HepG2 (cell line): ENCODE data around the gene FAM43B. TPM values are rescaled to one million over a fixed set of nuclear protein-coding genes. Genes with fewer than 3 reads are reported as not detected.

ENCODE experiments used
- CENPT ChIP-seq: sonication (generic); formaldehyde crosslinking; IDR thresholded peaks from 2 replicates; pipeline ENCODE4 v1.8.0; 2022; ENCODE audit warnings: low read depth, mild to moderate bottlenecking, moderate library complexity, missing genetic modification reagents
- CTCF ChIP-seq: sonication (generic); formaldehyde crosslinking; IDR thresholded peaks from 2 replicates; pipeline ENCODE4 v1.5.0; 2020; ENCODE audit warnings: mild to moderate bottlenecking, missing genetic modification reagents, moderate library complexity
- KDM5A ChIP-seq: fragments of 200-600 bp; sonication (generic); IDR thresholded peaks from 2 replicates; pipeline ENCODE4 v1.7.0; 2018; ENCODE audit warnings: antibody characterized with exemption, mild to moderate bottlenecking, low read length, borderline replicate concordance
- MTF2 ChIP-seq: sonication (generic); formaldehyde crosslinking; IDR thresholded peaks from 2 replicates; pipeline ENCODE4 v1.5.0; 2020; ENCODE audit warnings: missing genetic modification reagents, borderline replicate concordance
- MXD3 ChIP-seq: IDR thresholded peaks from 2 replicates; pipeline ENCODE4 v1.6.1; 2016; ENCODE audit warnings: mild to moderate bottlenecking, missing biosample characterization, missing genetic modification reagents
- MYNN ChIP-seq: sonication (generic); formaldehyde crosslinking; IDR thresholded peaks from 2 replicates; pipeline ENCODE4 v1.4.0; 2020; ENCODE audit warnings: mild to moderate bottlenecking, low read depth, missing genetic modification reagents
- NCOR1 ChIP-seq: fragments of 200-600 bp; sonication (generic); IDR thresholded peaks from 2 replicates; pipeline ENCODE4 v1.7.0; 2017; ENCODE audit warnings: antibody characterized with exemption, low read length, borderline replicate concordance
- NR2C2 ChIP-seq: sonication (generic); formaldehyde crosslinking; IDR thresholded peaks from 2 replicates; pipeline ENCODE4 v1.4.0; 2020; ENCODE audit warnings: missing genetic modification reagents, mild to moderate bottlenecking, moderate library complexity, borderline replicate concordance
- SMC3 ChIP-seq: IDR thresholded peaks from 2 replicates; pipeline ENCODE4 v1.6.1; 2011; ENCODE audit warnings: low read length, improper control_type of control experiment
- TBX3 ChIP-seq: fragments of 450-650 bp; IDR thresholded peaks from 2 replicates; pipeline ENCODE4 v1.6.1; 2017; ENCODE audit warnings: antibody characterized with exemption, mild to moderate bottlenecking, inconsistent platforms, borderline replicate concordance
- ZBTB21 ChIP-seq: sonication (generic); formaldehyde crosslinking; IDR thresholded peaks from 2 replicates; pipeline ENCODE4 v1.4.0; 2020; ENCODE audit warnings: missing genetic modification reagents
- ZNF180 ChIP-seq: sonication (generic); formaldehyde crosslinking; IDR thresholded peaks from 2 replicates; pipeline ENCODE4 v1.4.0; 2020; ENCODE audit warnings: low read depth, missing genetic modification reagents, borderline replicate concordance
- ZNF282 ChIP-seq: fragments of 450-650 bp; IDR thresholded peaks from 2 replicates; pipeline ENCODE4 v1.6.1; 2018; ENCODE audit not compliant: partially characterized antibody
- ZNF33A ChIP-seq: sonication (generic); formaldehyde crosslinking; IDR thresholded peaks from 2 replicates; pipeline ENCODE4 v1.5.1; 2020; ENCODE audit warnings: missing genetic modification reagents, mild to moderate bottlenecking, moderate library complexity, borderline replicate concordance
- ZNF44 ChIP-seq: sonication (generic); formaldehyde crosslinking; IDR thresholded peaks from 2 replicates; pipeline ENCODE4 v1.5.1; 2020; ENCODE audit warnings: mild to moderate bottlenecking, missing genetic modification reagents
- ZNF639 ChIP-seq: conservative IDR thresholded peaks from 2 replicates; pipeline ENCODE4 v1.6.1; 2018; ENCODE audit warnings: missing genetic modification reagents
- ZNF737 ChIP-seq: sonication (generic); formaldehyde crosslinking; IDR thresholded peaks from 2 replicates; pipeline ENCODE4 v1.5.0; 2020; ENCODE audit warnings: missing genetic modification reagents, mild to moderate bottlenecking, borderline replicate concordance
- ZNF770 ChIP-seq: sonication (generic); formaldehyde crosslinking; IDR thresholded peaks from 2 replicates; pipeline ENCODE4 v1.5.0; 2020; ENCODE audit warnings: mild to moderate bottlenecking, missing genetic modification reagents
- ZNF883 ChIP-seq: sonication (generic); formaldehyde crosslinking; IDR thresholded peaks from 2 replicates; pipeline ENCODE4 v1.5.1; 2020; ENCODE audit warnings: mild to moderate bottlenecking, missing genetic modification reagents; ENCODE audit errors: not compliant biosample characterization
- polyA plus RNA-seq, 8 experiments: library from polyadenylated mRNA; depleted of rRNA in 3 of 8; stranded (reverse) in 7 of 8; unstranded in 1 of 8; fragments of >200 nt; fragmentation: Illumina TruSeq in 4 of 8; extraction: Trizol in 4 of 8; gene quantifications; 2 replicates each; pipeline versions ENCODE4 v1.2.1 to v1.2.3, GENCODE V29; 2011 to 2016; ENCODE audit warnings: low read depth in 4 of 8, missing spikeins in 1 of 8, mixed read lengths in 1 of 8; ENCODE audit not compliant: insufficient read depth in 1 of 8
- total RNA-seq, 5 experiments: library from RNA; depleted of rRNA; stranded (reverse); fragments of >200 nt; fragmentation: Illumina TruSeq; extraction: Trizol; gene quantifications; 2 replicates each; pipeline ENCODE4 v1.2.3, GENCODE V29; 2016; ENCODE audit warnings: low read depth in 1 of 5

FAM43B gene
- total and polyA plus RNA-seq, 2 of the 13 experiments (the other 11 are each of a cell fraction or from before 2014, with no cell fraction given): 0.63 to 3.7 TPM

- TF ChIP-seq ZNF639: peak; percentile 46; the same call in 1 of the 2 replicates
- peak; percentile 88; the same call in 1 of the 2 replicates for TF ChIP-seq MTF2 (CRISPR knock-in tag)
- no peak for TF ChIP-seq SMC3
- TF ChIP-seq ZNF282: no peak
- TF ChIP-seq ZNF44 (CRISPR knock-in tag): no peak; the same call in 1 of the 2 replicates
- no peak for TF ChIP-seq TBX3
- no peak for TF ChIP-seq CTCF (CRISPR knock-in tag)
- TF ChIP-seq MYNN (CRISPR knock-in tag): no peak
- peak; percentile 85 for TF ChIP-seq ZNF883
- TF ChIP-seq ZNF770 (CRISPR knock-in tag): peak; percentile 97
- TF ChIP-seq ZBTB21 (CRISPR knock-in tag): no peak
- TF ChIP-seq ZNF180 (CRISPR knock-in tag): no peak
- TF ChIP-seq NR2C2: peak; percentile 97
- no peak for TF ChIP-seq NCOR1
- TF ChIP-seq CENPT (CRISPR knock-in tag): no peak
- peak; percentile 62 for TF ChIP-seq MXD3
- TF ChIP-seq ZNF33A (CRISPR knock-in tag): no peak
- peak; percentile 95 for TF ChIP-seq KDM5A
- no peak for TF ChIP-seq ZNF737
Measured at GRCh38 chr1:20507564-20508410, 44.6 kb upstream of the FAM43B start, which contains the start of gene MUL1 (continued).
